ENCODE results near the gene OR6C4.
"Not testable (repeated sequence)": the region's sequence is repeated elsewhere in the genome, so short reads cannot be mapped to it uniquely, and the experiment has no call there.

GRCh38 chr12:55548235-55548634 lies 1.2 kb upstream of the OR6C4 start:
- TF ChIP-seq, protein P1, sequence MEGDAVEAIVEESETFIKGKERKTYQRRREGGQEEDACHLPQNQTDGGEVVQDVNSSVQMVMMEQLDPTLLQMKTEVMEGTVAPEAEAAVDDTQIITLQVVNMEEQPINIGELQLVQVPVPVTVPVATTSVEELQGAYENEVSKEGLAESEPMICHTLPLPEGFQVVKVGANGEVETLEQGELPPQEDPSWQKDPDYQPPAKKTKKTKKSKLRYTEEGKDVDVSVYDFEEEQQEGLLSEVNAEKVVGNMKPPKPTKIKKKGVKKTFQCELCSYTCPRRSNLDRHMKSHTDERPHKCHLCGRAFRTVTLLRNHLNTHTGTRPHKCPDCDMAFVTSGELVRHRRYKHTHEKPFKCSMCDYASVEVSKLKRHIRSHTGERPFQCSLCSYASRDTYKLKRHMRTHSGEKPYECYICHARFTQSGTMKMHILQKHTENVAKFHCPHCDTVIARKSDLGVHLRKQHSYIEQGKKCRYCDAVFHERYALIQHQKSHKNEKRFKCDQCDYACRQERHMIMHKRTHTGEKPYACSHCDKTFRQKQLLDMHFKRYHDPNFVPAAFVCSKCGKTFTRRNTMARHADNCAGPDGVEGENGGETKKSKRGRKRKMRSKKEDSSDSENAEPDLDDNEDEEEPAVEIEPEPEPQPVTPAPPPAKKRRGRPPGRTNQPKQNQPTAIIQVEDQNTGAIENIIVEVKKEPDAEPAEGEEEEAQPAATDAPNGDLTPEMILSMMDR (IDR thresholded peaks at IDR 0.05) = not testable (repeated sequence)
- TF ChIP-seq POLR2AphosphoS5 (IDR thresholded peaks at IDR 0.05) = not testable (repeated sequence)

Measured in transverse colon (tissue), 4 donors.